ENCODE results near the gene CASR.
A peak's percentile ranks its signal among the peaks of the same experiment; 100 is the strongest.

The CASR gene

GRCh38 chr3:122232485-122232884 is 49.0 kb downstream of the CASR start:
- Histone ChIP-seq H3K9me3 (ENCODE audit: control insufficient read depth, low read length) (no peaks in the 10 kb centered on the region), H3K9ac (peak overlapping the region; percentile 40), H3K27ac (peak overlapping the region; percentile 98), H3K36me3 (ENCODE audit: control insufficient read depth, insufficient read depth, low read length) (peaks cover 5% of the 10 kb centered on the region), H3K79me2 (peaks cover 25% of the 10 kb centered on the region), H3K4me2 (ENCODE audit: low read length) (peak overlapping the region; percentile 58), H3K27me3 (ENCODE audit: control insufficient read depth, insufficient read depth, low read length) (no peaks in the 10 kb centered on the region), H2AFZ (no peak overlapping the region), H3K4me1 (peaks cover 82% of the 10 kb centered on the region), H3K4me3 (ENCODE audit: low read depth, low read length) (peak overlapping the region; percentile 42)
- no peak for TF ChIP-seq CTCF (IDR thresholded peaks at IDR 0.05)

GRCh38 chr3:122233101-122233952 is 49.9 kb downstream of the CASR start:
- peak overlapping the region; percentile 98 for H3K27ac ChIP-seq
- H3K27me3 ChIP-seq (ENCODE audit: control insufficient read depth, insufficient read depth, low read length), result no peaks in the 10 kb centered on the region
- H3K4me1 ChIP-seq, result peaks cover 86% of the 10 kb centered on the region
- peak overlapping the region; percentile 40 for H3K9ac ChIP-seq
- H3K9me3 ChIP-seq (ENCODE audit: control insufficient read depth, low read length), result no peaks in the 10 kb centered on the region
- peak overlapping the region; percentile 8 for H3K4me3 ChIP-seq (ENCODE audit: low read depth, low read length)
- no peak for TF ChIP-seq CTCF (IDR thresholded peaks at IDR 0.05)
- no peak overlapping the region for H2AFZ ChIP-seq
- H3K4me2 ChIP-seq (ENCODE audit: low read length), result peak overlapping the region; percentile 58
- peaks cover 33% of the 10 kb centered on the region for H3K79me2 ChIP-seq
- H3K36me3 ChIP-seq (ENCODE audit: control insufficient read depth, insufficient read depth, low read length), result peaks cover 6% of the 10 kb centered on the region

GRCh38 chr3:122234117-122234516 is 50.6 kb downstream of the CASR start:
- peaks cover 85% of the 10 kb centered on the region for H3K4me1 ChIP-seq
- H3K27me3 ChIP-seq (ENCODE audit: control insufficient read depth, insufficient read depth, low read length), result no peaks in the 10 kb centered on the region
- H3K27ac ChIP-seq, result peak overlapping the region; percentile 98
- H3K4me3 ChIP-seq (ENCODE audit: low read depth, low read length), result no peak overlapping the region
- no peak overlapping the region for H3K9ac ChIP-seq
- peaks cover 41% of the 10 kb centered on the region for H3K79me2 ChIP-seq
- TF ChIP-seq CTCF (IDR thresholded peaks at IDR 0.05), result no peak
- H3K9me3 ChIP-seq (ENCODE audit: control insufficient read depth, low read length), result no peaks in the 10 kb centered on the region
- H2AFZ ChIP-seq, result no peak overlapping the region
- peaks cover 6% of the 10 kb centered on the region for H3K36me3 ChIP-seq (ENCODE audit: control insufficient read depth, insufficient read depth, low read length)
- no peak overlapping the region for H3K4me2 ChIP-seq (ENCODE audit: low read length)

- Histone ChIP-seq H3K4me2 (ENCODE audit: low read length) (no peak overlapping the region), H3K27ac (peak overlapping the region; percentile 98)
Measured at GRCh38 chr3:122235147-122235546, 51.7 kb downstream of the CASR start.

More at GRCh38 chr3:122235147-122235546, 51.7 kb downstream of the CASR start:
- Histone ChIP-seq H3K27me3 (ENCODE audit: control insufficient read depth, insufficient read depth, low read length) (no peaks in the 10 kb centered on the region), H3K36me3 (ENCODE audit: control insufficient read depth, insufficient read depth, low read length) (peaks cover 6% of the 10 kb centered on the region), H2AFZ (no peak overlapping the region), H3K4me1 (peaks cover 84% of the 10 kb centered on the region), H3K4me3 (ENCODE audit: low read depth, low read length) (no peak overlapping the region), H3K9me3 (ENCODE audit: control insufficient read depth, low read length) (no peaks in the 10 kb centered on the region), H3K79me2 (peaks cover 49% of the 10 kb centered on the region), H3K9ac (no peak overlapping the region)
- no peak for TF ChIP-seq CTCF (IDR thresholded peaks at IDR 0.05)
